ENCODE results near the gene TBC1D22A.

TBC1D22A gene

GRCh38 chr22:47155912-47156311 lies 393.5 kb downstream of the TBC1D22A start:
- H3K9ac ChIP-seq (ENCODE audit: low read length): no peak overlapping the region
- H3K27me3 ChIP-seq (ENCODE audit: low read depth, low read length): no peaks in the 10 kb centered on the region
- no peak overlapping the region for H3K4me2 ChIP-seq (ENCODE audit: low read length)
- H3K4me1 ChIP-seq (ENCODE audit: low read length): no peaks in the 10 kb centered on the region
- no peaks in the 10 kb centered on the region for H3K79me2 ChIP-seq (ENCODE audit: low read length)
- H2AFZ ChIP-seq (ENCODE audit: low read depth, low read length): no peak overlapping the region
- peaks cover 91% of the 10 kb centered on the region for H4K20me1 ChIP-seq (ENCODE audit: insufficient read depth, low read length)
- no peaks in the 10 kb centered on the region for H3K9me3 ChIP-seq (ENCODE audit: insufficient read depth, low read length)
- no peak overlapping the region for H3K27ac ChIP-seq (ENCODE audit: low read length)
- no peak for TF ChIP-seq CTCF (IDR thresholded peaks at IDR 0.05; ENCODE audit: low read depth, low read length)
- no peak for TF ChIP-seq EZH2phosphoT487 (IDR thresholded peaks at IDR 0.05; ENCODE audit: low read depth)
- H3K36me3 ChIP-seq (replicated peaks; ENCODE audit: low read depth, low read length): peaks cover 16% of the 10 kb centered on the region
- no peak overlapping the region for H3K4me3 ChIP-seq (ENCODE audit: low read length)

GRCh38 chr22:47156352-47157092 lies 394.1 kb downstream of the TBC1D22A start:
- peaks cover 90% of the 10 kb centered on the region for H4K20me1 ChIP-seq (ENCODE audit: insufficient read depth, low read length)
- H3K4me3 ChIP-seq (ENCODE audit: low read length): no peak overlapping the region
- no peak overlapping the region for H3K9ac ChIP-seq (ENCODE audit: low read length)
- no peak overlapping the region for H3K4me2 ChIP-seq (ENCODE audit: low read length)
- H3K9me3 ChIP-seq (ENCODE audit: insufficient read depth, low read length): no peaks in the 10 kb centered on the region
- H3K79me2 ChIP-seq (ENCODE audit: low read length): no peaks in the 10 kb centered on the region
- no peak overlapping the region for H2AFZ ChIP-seq (ENCODE audit: low read depth, low read length)
- no peaks in the 10 kb centered on the region for H3K4me1 ChIP-seq (ENCODE audit: low read length)
- peaks cover 16% of the 10 kb centered on the region for H3K36me3 ChIP-seq (replicated peaks; ENCODE audit: low read depth, low read length)
- TF ChIP-seq CTCF (IDR thresholded peaks at IDR 0.05; ENCODE audit: low read depth, low read length) (no peak), EZH2phosphoT487 (IDR thresholded peaks at IDR 0.05; ENCODE audit: low read depth) (no peak)
- H3K27ac ChIP-seq (ENCODE audit: low read length): no peak overlapping the region
- no peaks in the 10 kb centered on the region for H3K27me3 ChIP-seq (ENCODE audit: low read depth, low read length)

GRCh38 chr22:47157093-47157420 lies 394.6 kb downstream of the TBC1D22A start:
- Histone ChIP-seq H3K4me2 (ENCODE audit: low read length) (no peak overlapping the region), H3K9me3 (ENCODE audit: insufficient read depth, low read length) (no peaks in the 10 kb centered on the region), H3K27ac (ENCODE audit: low read length) (no peak overlapping the region), H3K9ac (ENCODE audit: low read length) (no peak overlapping the region), H3K79me2 (ENCODE audit: low read length) (no peaks in the 10 kb centered on the region), H3K27me3 (ENCODE audit: low read depth, low read length) (no peaks in the 10 kb centered on the region), H3K4me3 (ENCODE audit: low read length) (no peak overlapping the region), H2AFZ (ENCODE audit: low read depth, low read length) (no peak overlapping the region), H3K36me3 (replicated peaks; ENCODE audit: low read depth, low read length) (peaks cover 14% of the 10 kb centered on the region), H4K20me1 (ENCODE audit: insufficient read depth, low read length) (peaks cover 89% of the 10 kb centered on the region), H3K4me1 (ENCODE audit: low read length) (no peaks in the 10 kb centered on the region)
- no peak for TF ChIP-seq EZH2phosphoT487 (IDR thresholded peaks at IDR 0.05; ENCODE audit: low read depth)
- no peak for TF ChIP-seq CTCF (IDR thresholded peaks at IDR 0.05; ENCODE audit: low read depth, low read length)

- Histone ChIP-seq H3K4me3 (ENCODE audit: low read length) (no peak overlapping the region), H3K27me3 (ENCODE audit: low read depth, low read length) (no peaks in the 10 kb centered on the region), H3K79me2 (ENCODE audit: low read length) (no peaks in the 10 kb centered on the region), H3K4me1 (ENCODE audit: low read length) (no peaks in the 10 kb centered on the region), H4K20me1 (ENCODE audit: insufficient read depth, low read length) (peaks cover 83% of the 10 kb centered on the region), H3K4me2 (ENCODE audit: low read length) (no peak overlapping the region), H3K36me3 (replicated peaks; ENCODE audit: low read depth, low read length) (peaks cover 13% of the 10 kb centered on the region), H3K9me3 (ENCODE audit: insufficient read depth, low read length) (no peaks in the 10 kb centered on the region), H3K9ac (ENCODE audit: low read length) (no peak overlapping the region), H3K27ac (ENCODE audit: low read length) (no peak overlapping the region), H2AFZ (ENCODE audit: low read depth, low read length) (no peak overlapping the region)
- TF ChIP-seq EZH2phosphoT487 (IDR thresholded peaks at IDR 0.05; ENCODE audit: low read depth) (no peak), CTCF (IDR thresholded peaks at IDR 0.05; ENCODE audit: low read depth, low read length) (no peak)
These were observed 395.2 kb downstream of the TBC1D22A start for GRCh38 chr22:47157486-47158270.

All from OCI-LY3 (cell line).